ENCODE data around the gene SLC43A2. TPM values are rescaled to one million over a fixed set of nuclear protein-coding genes. Genes with fewer than 3 reads are reported as not detected.

SLC43A2 gene
- total RNA-seq, 1 donor from 2014 or later: 2.3 TPM

DNA sequence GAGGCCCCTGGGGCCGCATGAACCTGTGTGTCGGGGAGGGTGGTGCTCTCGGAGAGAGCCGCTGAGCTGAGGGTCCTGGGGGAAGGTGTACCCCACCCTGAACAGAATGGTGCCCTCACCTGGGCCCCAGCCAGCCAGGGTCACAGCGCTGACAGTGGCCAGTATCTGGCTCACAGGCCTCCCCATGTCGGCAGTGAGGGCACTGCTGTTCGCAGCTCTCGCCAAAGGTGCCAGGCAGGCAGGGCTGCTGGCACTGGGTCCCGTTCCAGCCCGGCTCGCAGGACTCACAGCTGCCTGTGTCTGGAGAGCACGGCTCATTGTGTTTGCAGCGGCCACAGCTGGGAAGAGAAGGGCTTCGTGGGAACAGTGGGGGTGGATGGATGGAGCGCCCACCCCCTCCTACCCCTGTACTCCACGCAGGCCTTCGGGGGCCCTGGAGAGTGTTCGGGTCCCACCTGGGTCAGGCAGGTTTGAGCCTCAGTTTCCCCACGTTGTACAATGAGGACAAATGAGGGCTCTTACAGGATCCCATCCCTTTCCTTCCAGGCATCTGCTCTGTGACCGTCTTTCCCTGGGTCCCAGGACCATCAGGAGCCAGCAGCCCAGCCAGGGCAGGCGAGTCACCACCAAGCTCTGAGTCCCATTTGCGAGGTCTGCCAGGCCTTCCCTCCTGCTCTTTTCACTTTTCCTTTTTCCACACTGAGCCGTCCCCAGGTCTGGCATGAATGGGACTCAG, 11.9 kb upstream of the SLC43A2 start:
- H3K4me3 ChIP-seq (ENCODE audit: low read depth, low read length): no peak overlapping the region
- TF ChIP-seq, protein P1, sequence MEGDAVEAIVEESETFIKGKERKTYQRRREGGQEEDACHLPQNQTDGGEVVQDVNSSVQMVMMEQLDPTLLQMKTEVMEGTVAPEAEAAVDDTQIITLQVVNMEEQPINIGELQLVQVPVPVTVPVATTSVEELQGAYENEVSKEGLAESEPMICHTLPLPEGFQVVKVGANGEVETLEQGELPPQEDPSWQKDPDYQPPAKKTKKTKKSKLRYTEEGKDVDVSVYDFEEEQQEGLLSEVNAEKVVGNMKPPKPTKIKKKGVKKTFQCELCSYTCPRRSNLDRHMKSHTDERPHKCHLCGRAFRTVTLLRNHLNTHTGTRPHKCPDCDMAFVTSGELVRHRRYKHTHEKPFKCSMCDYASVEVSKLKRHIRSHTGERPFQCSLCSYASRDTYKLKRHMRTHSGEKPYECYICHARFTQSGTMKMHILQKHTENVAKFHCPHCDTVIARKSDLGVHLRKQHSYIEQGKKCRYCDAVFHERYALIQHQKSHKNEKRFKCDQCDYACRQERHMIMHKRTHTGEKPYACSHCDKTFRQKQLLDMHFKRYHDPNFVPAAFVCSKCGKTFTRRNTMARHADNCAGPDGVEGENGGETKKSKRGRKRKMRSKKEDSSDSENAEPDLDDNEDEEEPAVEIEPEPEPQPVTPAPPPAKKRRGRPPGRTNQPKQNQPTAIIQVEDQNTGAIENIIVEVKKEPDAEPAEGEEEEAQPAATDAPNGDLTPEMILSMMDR (conservative IDR thresholded peaks at IDR 0.05; ENCODE audit: low read depth, low read length): no peak
- DNase-seq (ENCODE audit: low read depth): no peak

DNA sequence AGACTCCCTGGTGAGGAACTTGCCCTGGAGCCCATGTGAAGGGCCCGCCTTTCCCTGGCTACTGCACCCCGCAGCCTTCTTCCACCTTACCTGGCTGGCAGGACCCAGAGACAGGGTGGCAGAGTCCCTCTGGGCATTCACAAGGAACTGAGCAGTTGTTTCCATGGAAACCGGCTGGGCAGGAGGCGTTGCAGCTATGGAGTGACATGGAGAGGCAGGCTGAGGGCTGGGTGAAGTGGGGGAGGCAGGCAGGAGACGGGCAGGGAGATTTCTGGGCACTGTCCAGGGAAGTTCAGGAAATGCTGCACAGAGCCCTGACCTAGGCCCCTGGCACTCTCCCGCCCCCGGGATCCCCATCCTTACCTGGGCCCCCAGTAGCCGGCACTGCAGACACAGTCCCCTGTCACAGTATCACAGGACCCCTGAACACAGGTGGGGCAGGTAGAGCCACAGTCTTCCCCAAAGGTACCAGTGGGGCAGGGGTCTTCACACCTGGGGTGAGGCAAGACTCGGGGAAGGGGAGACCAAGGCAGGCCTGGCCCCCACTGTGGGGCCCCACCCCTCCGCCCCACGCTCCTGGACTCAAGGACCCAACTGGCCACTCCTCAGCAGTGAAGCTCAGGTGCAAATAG, 11.0 kb upstream of the SLC43A2 start:
- TF ChIP-seq, protein P1 (conservative IDR thresholded peaks at IDR 0.05; ENCODE audit: low read depth, low read length): no peak
- no peak overlapping the region for H3K4me3 ChIP-seq (ENCODE audit: low read depth, low read length)
- DNase-seq (ENCODE audit: low read depth): no peak

GRCh38 chr17:1638624-1639300, 10.1 kb upstream of the SLC43A2 start:
- H3K4me3 ChIP-seq (ENCODE audit: low read depth, low read length): no peak overlapping the region
- no peak for DNase-seq (ENCODE audit: low read depth)
- TF ChIP-seq, protein P1 (conservative IDR thresholded peaks at IDR 0.05; ENCODE audit: low read depth, low read length): no peak

DNA sequence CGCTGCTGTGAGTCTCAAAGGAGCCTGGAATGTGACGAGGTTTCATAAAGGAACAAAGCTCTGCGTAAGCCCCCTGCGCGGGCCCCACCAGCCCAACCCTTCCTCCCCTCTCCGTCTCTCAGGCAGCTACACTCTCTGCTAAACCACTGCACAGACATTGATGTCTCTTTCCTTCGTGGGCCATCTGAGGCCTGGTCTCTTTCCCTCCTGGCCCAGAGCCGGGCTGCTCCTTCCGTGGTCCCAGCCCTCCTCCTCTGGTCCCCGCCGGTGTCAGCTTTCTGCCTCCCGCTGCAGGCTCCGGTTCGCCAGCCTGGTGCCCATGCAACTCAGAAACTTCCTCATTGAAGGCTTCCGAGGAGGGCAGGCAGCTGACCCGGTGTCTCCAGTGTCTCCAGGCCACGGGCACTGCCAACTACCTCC, 9.5 kb upstream of the SLC43A2 start:
- H3K4me3 ChIP-seq (ENCODE audit: low read depth, low read length): no peak overlapping the region
- TF ChIP-seq, protein P1 (conservative IDR thresholded peaks at IDR 0.05; ENCODE audit: low read depth, low read length): no peak

DNA sequence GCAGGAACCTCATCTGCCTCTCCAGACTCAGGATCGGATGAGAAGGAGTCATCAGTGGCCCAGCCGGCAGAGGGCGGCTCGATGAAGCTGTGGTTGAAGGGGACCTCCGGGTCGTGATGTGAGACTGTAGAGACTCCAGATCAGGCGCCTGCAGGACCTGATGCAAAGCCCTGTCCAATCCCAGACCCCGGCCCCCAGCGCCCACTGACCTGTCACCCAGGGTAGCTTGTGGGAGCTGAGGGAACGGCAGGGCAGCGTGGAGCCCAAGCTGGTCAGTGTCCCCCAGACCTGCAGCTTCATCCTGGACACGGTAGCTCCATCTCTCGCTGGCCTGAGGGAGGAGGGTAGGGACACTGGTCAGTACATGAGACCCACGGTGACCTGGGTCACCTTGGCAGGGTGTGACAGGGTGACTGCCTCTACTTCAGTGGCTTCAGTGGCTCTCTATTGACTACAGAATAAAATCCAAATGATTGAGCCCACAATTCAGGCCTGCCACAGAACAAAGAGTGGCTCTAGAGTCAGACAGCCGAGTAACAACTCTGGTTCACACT, 8.2 kb upstream of the SLC43A2 start:
- TF ChIP-seq, protein P1 (conservative IDR thresholded peaks at IDR 0.05; ENCODE audit: low read depth, low read length): no peak
- H3K4me3 ChIP-seq (ENCODE audit: low read depth, low read length): no peak overlapping the region
- DNase-seq (ENCODE audit: low read depth): no peak

More for the DNA sequence above, 9.5 kb upstream of the SLC43A2 start:
- DNase-seq (ENCODE audit: low read depth): no peak

DNA sequence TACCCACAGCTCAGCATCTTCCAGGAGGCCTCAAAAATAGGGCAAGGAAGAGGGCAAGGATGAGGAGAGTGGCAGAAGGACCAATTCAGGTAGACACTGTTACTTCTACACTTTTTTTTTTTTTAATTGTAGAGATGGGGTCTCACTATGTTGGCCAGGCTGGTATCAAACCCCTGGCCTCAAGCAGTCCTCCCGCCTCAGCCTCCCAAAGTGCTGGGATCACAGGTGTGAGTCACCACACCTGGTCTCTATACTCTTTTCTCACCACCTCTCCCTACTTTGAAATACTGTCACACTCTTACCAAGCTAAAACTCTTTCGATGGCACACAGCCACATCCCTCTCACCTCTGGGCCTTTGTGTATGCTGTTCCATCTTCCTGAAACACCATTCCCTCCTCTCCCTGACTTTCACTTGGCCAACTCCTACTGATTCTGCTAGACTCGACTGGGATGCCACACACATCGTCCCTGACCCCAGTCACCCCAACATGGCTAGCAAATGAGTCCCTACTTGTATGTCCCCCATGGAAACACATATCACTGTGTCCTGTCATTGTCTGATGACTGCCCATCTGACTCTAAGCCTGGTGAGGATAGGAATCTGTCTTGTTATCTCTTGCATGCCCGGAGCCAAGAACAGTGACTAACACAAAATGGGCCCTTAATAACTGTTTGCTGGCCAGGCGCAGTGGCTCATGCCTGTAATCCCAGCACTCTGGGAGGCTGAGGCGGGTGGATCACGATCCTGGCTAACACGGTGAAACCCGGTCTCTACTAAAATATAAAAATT, 7.2 kb upstream of the SLC43A2 start:
- no peak for DNase-seq (ENCODE audit: low read depth)
- no peak overlapping the region for H3K4me3 ChIP-seq (ENCODE audit: low read depth, low read length)
- TF ChIP-seq, protein P1 (conservative IDR thresholded peaks at IDR 0.05; ENCODE audit: low read depth, low read length): no peak

Measured in epithelial cell of proximal tubule (primary cell).